Measurements from ENCODE around the gene THAP2.
A peak's percentile ranks its signal among the peaks of the same experiment; 100 is the strongest.
"Not testable (repeated sequence)": the region's sequence is repeated elsewhere in the genome, so short reads cannot be mapped to it uniquely, and the experiment has no call there.

THAP2 gene

DNA sequence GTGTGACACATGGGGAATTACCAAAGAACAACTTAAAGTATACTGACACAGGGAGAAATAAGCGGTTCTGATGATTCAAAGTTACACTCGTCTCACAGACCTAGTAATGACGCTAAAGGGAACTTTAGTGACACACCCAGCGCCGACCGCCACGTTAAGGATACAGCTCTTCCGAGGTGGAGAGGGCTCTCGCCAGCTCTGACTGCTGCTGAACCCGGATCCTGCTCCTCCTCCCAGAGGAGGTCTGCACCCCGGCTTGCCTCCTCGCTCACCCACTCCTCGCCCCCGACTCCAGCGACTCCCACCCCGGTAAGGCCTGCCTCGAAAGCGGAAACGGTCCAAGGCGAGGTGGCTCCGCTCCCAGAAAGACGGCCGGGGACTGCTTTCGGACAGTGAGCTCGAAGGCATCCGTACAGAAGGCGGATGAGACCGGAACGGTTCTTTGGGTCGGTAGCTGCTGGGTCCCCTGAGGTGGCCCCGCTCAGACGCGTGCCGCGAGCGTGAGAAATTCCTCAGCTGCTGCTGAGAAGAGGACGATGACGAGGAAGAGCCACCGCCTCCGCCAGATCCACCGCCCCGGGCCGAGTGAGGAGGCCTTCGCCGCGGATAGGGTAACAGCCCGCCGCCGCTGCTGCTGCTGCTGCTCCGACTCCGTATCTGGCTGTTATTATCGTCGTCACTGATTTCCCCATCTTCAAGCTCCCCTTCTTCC, 1.1 kb upstream of the THAP2 start:
- DNase-seq, result no peak

DNA sequence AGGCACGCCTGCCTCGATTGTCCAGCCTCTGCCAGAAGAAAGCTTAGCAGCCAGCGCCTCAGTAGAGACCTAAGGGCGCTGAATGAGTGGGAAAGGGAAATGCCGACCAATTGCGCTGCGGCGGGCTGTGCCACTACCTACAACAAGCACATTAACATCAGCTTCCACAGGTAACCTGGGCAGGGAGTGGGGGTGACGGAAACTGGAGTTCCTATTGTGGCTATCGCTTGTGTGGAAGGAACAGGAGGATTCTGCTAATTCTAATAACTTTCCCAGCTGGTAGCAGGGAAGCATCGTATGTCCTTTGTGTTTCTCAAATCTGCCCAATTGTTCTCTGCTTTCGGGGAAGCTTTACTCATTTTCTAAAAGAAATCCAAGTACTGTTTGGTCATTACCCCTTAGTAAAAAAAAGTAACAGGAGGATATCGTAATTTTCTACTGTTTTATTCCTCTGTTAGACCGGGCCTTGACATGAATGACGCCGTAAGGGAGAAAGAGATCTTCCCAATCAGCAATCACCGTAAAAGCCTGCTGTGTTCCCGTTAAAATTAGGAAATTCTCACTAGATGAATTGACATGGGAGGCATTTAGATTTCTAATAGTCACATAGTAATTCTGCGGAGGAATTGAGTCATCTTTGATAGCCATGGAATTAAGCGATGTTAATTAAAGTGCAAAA, 449 bp downstream of the THAP2 start:
- no peak for DNase-seq

DNA sequence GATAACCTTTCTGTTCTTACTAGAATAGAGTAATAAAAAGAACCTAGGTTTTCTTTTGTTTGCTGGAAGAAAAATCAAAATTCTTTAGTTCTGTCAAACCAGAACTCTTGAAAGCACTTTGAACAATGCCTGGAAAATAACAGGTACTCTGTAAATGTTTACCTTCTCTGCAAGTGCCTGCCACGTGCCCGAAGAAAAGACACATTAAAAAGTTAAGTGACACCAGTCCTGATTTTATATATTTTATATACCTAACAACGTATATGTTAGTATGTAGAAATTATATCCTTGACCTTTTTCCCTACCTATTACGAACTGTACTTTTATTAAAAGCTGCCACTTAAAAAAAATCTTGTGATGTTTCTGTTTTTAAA, 976 bp downstream of the THAP2 start:
- no peak for DNase-seq

DNA sequence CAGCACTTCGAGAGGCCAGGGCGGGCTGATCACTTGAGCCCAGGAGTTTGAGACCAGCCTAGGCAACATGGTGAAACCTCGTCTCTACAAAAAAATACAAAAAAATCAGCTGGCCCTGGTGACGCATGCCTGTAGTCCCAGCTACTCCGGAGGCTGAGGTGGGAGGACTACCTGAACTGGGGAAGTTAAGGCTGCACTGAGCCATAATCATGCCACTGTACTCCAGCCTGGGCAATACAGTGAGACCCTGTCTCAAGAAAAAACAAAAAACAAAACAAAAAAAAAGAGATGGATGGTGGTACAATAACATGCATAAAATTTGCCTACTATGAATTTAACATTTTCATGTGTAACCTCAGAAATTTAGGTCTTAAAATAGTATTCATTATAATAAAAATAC, 2.2 kb downstream of the THAP2 start:
- no peak for DNase-seq

DNA sequence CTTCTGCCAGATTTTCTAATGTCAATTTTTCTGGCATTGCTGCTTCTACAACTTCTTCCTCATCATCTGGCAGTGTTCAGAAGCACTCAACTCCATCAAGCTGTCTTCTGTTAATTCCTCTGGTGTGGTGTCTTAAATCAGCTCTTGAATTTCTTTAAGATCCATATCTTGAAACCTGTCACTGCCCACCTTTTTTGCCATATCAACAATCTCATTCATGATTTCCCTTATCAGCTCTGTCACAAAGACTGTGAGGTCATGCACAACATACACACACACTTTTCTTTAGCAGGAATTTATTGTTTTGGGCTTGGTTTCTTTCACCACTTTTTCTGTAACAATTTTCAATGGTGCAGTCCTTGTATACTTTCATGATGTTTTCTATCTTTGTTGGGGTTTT, 7.2 kb downstream of the THAP2 start:
- no peak for DNase-seq

DNA sequence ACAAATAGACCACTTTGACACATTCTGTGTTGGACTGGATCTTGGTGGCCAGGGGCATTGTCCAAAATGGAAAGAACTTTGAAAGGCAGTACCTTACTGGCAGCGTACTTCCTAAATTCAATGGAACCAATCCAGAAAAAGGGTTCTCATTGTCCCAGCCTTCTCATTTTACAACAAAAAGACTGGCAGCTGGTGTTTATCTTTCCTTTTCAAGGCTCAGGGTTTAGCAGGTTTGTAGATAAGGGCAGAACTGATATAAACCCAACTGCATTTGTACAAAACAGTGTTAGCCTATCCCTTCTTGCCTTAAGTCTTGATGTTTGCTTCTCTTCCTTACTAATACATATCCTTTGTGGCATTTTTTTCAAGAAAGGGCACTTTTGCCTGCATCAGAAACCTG, 7.7 kb downstream of the THAP2 start:
- DNase-seq, result no peak

DNA sequence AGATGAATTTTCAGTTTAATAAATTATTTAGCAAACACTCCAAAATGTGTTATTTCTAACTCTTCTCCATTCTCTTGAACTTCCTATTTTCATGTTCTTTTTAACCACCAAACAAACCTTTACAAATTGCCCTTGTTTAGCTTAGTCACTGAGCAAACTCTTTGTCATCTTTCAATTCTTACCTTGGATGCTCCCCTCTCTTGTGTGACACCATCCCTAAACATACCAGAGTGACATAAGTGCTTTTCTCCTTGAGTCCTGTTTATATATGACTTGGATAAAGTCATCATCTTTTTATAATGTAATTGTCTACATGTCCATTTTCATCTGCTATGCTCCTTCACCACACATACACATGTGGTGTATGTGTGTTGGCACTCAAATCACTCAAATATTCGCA, 18.4 kb downstream of the THAP2 start:
- DNase-seq, result no peak

DNA sequence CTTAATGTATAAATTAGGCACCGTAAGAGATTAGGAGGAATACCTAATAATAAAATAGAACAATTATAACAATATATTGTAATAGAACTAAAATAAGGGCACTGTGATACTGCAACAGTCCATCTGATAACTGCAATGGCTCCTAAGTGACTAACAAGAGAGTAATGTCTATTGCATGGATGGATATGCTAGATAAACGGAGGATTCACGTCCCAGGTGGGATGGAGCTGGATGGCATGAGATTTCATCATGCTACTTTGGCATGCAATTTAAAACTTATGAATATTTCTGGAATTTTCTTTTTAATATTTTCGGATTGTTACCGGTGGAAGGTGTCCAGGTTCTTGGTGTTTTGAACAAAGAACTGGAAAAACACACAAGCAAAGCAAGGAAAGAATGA, 19.5 kb downstream of the THAP2 start:
- DNase-seq, result no peak

DNA sequence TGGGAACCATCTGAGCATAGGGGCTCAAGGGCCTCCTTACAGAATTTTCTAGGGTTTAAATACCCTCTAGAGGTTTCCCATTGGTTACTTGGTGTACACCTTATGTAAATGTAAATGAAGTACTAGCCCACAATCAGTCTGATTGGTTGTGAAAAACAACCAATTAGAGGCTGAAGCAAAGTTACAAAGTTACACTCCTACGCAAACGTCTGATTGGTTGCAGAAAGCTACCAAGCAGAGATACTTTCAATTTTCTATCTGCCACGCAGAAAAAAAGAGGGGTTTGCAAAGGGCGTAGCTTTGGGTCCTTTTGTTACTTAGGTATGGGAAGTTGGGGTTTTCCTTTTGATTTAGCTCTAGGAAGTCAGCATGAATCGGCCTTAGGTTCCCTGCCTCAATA, 20.0 kb downstream of the THAP2 start:
- no peak for DNase-seq

DNA sequence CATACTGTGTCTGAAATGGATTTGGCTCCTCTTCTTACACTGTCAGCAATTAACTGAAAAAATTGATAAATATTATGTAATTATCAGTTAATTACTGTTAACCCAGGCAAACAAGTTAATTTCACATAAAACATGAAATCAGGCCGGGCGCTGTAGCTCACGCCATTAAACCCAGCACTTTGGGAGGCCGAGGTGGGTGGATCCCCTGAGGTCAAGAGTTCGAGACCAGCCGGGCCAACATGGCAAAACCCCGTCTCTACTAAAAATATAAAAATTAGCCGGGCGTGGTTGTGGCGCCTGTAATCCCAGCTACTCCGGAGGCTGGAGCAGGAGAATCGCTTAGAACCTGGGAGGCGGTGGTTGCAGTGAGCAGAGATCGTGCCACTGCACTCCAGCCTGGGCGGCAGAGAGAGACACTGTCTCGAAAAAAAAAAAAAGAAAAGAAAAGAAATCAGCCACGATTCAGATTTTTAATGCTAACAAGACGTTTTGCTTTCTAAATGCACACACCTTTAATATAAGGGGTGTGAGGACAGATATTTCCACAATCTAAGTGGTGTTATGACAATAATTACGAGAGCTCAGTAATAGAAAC, 21.3 kb downstream of the THAP2 start:
- DNase-seq, result no peak

DNA sequence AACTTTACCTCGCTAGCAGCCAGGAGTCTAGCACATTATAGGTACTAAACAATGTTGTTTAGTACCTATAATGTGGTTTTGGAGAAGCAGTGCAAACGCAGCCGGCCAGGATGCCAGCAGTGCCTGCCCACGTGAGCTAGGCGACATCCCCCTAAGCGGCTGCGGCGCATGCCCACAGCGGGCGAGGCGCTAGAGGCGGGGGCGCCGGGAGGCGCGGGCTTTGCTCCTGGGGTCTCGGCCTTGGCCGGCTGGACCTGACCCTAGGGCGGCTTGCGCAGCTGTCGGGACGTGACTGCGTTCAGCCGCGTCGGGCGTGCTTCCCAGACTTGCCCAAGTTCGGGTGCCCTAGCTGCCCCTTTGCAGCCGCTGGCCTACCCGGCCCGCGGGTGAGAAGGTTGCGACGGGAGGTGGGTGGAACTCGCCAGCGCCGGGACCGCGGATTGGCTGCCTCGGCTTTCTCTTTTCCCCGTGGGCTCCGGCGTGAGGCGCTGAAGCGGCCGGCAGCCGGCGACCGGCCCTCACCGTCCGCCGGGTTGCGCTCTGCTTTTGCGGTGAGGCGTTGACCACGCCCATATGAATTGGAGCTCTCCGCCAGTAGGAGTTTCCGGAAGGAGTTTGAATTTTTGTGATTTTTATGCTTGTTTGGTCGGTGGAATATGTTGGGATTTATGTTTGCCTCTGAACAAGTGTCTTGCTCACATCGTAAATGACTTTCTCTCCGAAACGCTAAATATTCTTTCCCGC, 22.0 kb downstream of the THAP2 start, which contains the start of gene TMEM19:
TSS of gene TMEM19 (plus strand) at position 169 of the 744 bp plus-strand sequence. CDS start 599 bp downstream, outside the sequence.
- peak; percentile 58 for DNase-seq

DNA sequence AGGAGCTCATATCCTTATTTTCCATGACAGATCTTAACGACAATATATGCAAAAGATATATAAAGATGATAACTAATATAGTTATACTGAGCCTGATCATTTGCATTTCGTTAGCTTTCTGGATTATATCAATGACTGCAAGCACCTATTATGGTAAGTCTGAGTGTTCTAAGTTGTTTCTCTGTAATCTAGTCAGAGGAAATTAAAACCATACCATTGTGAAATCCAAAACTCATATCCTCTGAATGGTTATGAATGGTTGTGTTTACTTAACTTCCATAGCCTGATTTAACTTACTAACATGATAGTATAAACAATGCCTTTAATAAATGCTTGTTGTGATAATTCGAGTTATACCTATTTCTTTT, 22.5 kb downstream of the THAP2 start:
- DNase-seq, result no peak

DNA sequence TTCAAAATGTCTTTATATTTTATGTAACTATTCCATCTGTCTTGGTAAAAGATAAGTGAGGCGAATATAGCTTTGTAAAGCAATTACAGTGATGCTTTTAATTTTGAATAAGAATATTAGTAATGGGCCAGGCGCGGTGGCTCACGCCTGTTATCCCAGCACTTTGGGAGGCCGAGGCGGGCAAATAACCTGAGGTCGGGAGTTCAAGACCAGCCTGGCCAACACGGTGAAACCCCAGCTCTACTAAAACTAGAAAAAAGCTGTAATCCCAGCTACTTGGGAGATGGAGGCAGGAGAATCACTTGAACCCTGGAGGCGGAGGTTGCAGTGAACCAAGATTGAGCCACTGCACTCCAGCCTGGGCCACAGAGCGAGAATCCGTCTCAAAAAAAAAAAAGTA, 23.1 kb downstream of the THAP2 start:
- not testable (repeated sequence) for DNase-seq

DNA sequence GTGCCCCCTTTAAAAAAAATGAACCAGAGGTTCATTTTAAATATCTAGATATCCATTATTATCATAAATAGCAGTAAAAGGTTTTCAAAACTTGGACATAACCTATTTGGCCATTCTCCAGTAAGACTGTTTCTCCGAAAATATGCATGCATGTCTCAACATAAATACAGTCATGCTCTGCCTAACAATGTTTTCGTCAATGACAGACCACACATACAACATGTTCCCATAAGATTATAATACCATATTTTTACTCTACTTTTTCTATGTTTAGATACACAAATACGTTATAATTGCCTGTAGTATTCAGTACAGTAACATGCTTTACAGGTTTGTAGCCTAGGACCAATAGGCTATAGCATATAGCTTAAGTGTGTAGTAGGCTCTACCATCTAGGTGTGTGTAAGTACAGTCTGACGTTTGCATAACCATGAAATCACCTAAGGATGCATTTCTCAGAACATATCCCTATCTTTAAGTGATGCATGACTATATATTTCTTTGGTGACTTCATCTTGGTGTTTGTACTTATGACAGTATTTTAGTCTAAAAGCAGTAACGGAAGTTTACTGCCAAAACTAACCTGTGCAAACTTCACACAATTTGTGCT, 25.0 kb downstream of the THAP2 start:
- no peak for DNase-seq

DNA sequence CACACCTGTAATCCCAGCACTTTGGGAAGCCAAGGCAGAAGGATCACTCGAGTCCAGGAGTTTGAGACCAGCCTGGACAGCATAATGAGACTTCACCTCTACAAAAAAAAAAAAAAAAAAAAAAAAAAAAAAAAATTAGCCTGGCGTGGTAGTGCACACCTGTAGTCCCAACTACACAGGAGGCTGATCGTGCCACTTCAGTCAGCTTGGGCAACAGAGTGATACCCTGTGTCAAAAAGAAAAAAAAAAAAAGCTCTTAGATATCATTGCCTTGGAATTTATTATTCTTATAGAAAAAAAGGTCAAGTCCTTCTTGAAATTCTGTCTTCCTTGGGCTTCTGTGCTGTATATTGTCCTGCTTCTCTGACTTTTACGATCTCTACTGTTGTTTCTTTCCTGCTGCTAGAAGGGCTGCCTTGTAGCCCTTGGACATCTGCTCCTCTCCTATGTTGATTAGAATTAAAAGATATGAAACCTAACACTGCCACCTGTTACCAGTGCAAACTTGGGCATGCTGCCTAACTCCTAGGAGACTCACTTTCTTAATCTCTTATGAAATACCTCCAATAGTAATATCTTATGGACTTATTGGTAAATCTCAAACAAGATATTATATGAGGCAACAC, 27.5 kb downstream of the THAP2 start:
- DNase-seq, result no peak

DNA sequence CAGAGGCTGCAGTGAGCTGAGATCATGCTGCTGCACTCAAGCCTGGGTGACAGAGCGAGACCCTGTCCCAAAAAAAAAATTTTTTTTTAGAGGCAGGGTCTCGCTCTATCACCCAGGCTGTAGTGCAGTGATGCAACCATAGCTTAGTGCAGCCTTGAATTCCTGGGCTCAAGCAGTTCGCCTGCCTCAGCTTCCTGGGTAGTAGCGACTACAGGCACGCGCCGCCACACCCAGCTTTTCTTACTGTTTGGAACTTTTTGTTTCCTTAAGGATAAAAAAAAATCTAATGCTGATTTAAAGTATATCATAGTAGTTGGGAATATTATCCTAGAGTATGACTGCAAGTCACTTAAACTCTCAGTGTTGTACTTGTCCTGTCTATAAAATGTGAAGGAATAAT, 29.0 kb downstream of the THAP2 start:
- no peak for DNase-seq

DNA sequence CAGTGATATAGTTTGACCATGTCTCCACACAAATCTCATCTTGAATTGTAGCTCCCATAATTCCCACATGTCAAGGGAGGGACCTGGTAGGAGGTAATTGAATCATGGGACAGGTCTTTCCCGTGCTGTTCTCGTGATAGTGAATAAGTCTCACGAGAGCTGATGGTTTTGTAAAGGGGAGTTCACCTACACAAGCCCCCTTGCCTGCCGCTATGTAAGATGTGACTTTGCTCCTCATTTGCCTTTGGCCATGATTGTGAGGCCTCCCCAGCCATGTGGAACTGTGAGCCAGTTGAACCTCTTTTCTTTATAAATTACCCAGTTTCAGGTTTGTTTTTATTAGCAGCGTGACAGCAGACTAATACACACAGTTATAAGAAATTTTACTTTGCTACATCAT, 29.6 kb downstream of the THAP2 start:
- DNase-seq, result not testable (repeated sequence)

DNA sequence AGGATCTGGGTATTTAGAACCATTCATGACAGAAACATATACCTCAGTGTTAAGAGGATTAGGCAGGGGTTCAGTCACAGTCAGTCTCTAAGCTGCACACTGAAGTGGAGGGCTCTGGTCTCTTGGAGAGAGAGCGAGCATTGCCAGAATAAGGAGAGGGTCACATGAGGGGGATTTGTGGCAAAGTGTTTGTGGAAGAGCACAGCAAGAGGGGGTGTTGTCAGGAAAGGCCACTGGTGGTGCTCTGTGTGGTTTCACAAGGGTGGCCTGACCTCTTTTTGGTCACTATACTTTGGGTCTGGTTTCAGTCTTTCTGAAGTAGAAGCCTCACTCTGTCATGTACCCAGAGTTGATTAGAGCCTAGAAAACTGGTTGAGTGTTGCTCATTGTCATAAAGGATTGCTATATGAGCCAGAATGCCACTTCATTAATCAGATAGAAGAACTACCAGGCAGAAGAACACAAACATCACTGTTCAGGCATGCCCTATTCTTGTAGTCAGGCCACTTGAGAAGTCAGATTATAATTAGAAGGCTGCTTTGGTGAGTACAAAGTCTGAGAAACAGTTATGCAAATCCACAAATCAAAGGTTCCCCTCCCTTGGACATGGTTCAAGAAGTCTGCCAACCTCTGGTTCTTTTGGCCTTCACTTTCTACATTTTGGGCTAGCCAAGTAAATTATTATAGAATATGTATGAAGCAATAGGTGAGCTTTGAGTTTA, 30.2 kb downstream of the THAP2 start:
- DNase-seq, result no peak

DNA sequence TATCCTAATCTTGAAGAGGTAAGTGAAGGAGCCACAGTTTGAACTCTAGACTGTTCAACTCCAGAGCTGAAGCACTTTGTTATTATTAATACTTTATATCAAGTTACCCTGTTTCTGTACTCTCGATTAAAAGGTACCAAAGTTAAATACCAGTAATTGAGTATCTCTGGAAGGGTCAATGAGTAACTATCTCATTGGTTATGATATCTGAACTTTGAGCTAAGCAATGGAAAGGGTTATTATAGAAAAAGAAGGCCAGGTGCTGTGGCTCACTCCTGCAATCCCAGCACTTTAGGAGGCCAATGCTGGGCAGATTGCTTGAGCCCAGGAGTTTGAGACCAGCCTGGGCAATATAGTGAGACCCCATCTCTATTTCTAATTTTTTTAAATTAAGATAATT, 31.7 kb downstream of the THAP2 start:
- no peak for DNase-seq

DNA sequence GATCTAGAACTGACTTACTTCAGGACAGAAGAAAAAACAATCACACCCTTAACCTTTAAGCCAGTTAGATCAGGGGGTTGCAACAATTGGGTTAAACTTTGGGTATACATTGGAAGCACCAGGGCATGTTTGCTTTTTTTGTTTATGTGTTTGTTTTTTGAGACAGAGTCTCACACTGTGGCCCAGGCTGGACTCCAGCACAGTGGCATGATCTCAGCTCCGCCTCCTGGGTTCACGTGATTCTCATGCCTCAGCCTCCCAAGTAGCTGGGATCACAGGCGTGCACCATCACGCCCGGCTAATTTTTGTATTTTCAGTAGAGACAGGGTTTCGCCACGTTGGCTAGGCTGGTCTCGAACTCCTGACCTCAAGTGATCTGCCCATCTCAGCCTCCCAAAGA, 38.1 kb downstream of the THAP2 start:
- DNase-seq, result not testable (repeated sequence)

DNA sequence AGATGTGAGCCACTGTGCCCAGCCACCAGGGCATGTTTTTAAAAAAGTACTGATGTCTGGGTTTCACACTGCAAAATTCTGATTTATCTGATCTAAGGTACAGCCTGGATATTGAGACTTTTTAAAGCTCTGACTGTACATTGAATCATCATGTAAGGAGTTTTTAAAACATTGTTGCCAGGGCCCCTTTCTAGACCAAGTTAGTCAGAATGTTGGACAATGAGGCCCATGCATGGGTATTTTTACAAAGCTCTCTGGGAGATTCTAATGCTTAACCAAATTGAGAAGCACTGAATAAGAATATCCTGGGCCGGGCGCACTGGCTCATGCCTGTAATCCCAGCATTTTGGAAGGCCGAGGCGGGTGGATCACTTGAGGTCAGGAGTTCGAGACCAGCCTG, 38.5 kb downstream of the THAP2 start:
- DNase-seq, result no peak

DNA sequence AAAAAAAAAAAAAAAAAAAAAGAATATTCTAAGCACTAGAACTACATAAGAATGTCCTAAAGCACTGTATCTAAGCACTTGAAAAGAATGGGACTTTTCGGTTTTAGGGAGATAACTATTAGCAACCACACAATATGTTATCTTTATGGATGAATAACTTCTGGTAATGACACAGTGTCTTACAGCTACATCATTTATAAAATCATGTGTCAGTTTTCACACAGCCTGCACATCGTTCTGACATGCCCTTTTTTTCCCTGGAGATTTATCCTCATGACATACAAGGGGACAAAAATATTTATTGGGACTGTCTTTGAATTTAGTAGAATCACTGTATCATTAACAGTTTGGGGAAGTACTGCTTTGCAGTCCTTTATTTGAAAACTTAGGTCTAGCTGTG, 39.1 kb downstream of the THAP2 start:
- DNase-seq, result no peak

All from NCI-H2081 treated with DMSO at 0.1 percent for 48 hours (cell line).